ENCODE measurements around the gene FGF18.

GRCh38 chr5:171434874-171435273, 15.4 kb downstream of the FGF18 start:
- TF ChIP-seq CTCF (IDR thresholded peaks at IDR 0.05) (no peak), POLR2A (IDR thresholded peaks at IDR 0.05) (no peak)

Measured in upper lobe of left lung (tissue), 4 donors.